WTC11 (cell line): Measurements from ENCODE around the gene SRGAP2B.
"Not testable (repeated sequence)": the region's sequence is repeated elsewhere in the genome, so short reads cannot be mapped to it uniquely, and the experiment has no call there.

Experiments
- ATF3 ChIP-seq: sonication (generic); formaldehyde crosslinking; conservative IDR thresholded peaks from 2 replicates; pipeline ENCODE4 v1.8.1; 2022; ENCODE audit warnings: mild to moderate bottlenecking, missing genetic modification reagents
- ATF6 ChIP-seq: sonication (generic); formaldehyde crosslinking; IDR thresholded peaks from 2 replicates; pipeline ENCODE4 v1.8.1; 2023; ENCODE audit warnings: mild to moderate bottlenecking, missing genetic modification reagents
- CTCF ChIP-seq: fragments of 200-600 bp; IDR thresholded peaks from 2 replicates; pipeline ENCODE4 v1.8.0; 2022; ENCODE audit warnings: antibody characterized with exemption
- IRF1 ChIP-seq: sonication (generic); formaldehyde crosslinking; IDR thresholded peaks from 2 replicates; pipeline ENCODE4 v1.8.0; 2023; ENCODE audit warnings: missing genetic modification reagents
- PRDM15 ChIP-seq: sonication (generic); formaldehyde crosslinking; IDR thresholded peaks from 2 replicates; pipeline ENCODE4 v1.8.0; 2022; ENCODE audit warnings: missing genetic modification reagents
- SMAD4 ChIP-seq: sonication (generic); formaldehyde crosslinking; IDR thresholded peaks from 2 replicates; pipeline ENCODE4 v1.8.0; 2022; ENCODE audit warnings: mild to moderate bottlenecking, missing genetic modification reagents
- STAT6 ChIP-seq: sonication (generic); formaldehyde crosslinking; conservative IDR thresholded peaks from 2 replicates; pipeline ENCODE4 v1.8.1; 2023; ENCODE audit warnings: mild to moderate bottlenecking, low read depth, missing genetic modification reagents, moderate library complexity
- TEAD1 ChIP-seq: sonication (generic); formaldehyde crosslinking; IDR thresholded peaks from 2 replicates; pipeline ENCODE4 v1.8.0; 2022; ENCODE audit warnings: mild to moderate bottlenecking, missing genetic modification reagents
- TEAD4 ChIP-seq: sonication (generic); formaldehyde crosslinking; IDR thresholded peaks from 2 replicates; pipeline ENCODE4 v1.8.0; 2022; ENCODE audit warnings: mild to moderate bottlenecking, missing genetic modification reagents
- USF2 ChIP-seq: sonication (generic); formaldehyde crosslinking; IDR thresholded peaks from 2 replicates; pipeline ENCODE4 v1.8.1; 2023; ENCODE audit warnings: mild to moderate bottlenecking, missing genetic modification reagents, moderate library complexity
- ZBTB21 ChIP-seq: sonication (generic); formaldehyde crosslinking; IDR thresholded peaks from 2 replicates; pipeline ENCODE4 v1.8.1; 2023; ENCODE audit warnings: mild to moderate bottlenecking, missing genetic modification reagents, borderline replicate concordance
- ZMAT4 ChIP-seq: fragments of 250-450 bp; sonication (Bioruptor Pico); IDR thresholded peaks from 2 replicates; pipeline ENCODE4 v1.9.0; 2021; ENCODE audit warnings: mild to moderate bottlenecking
- ZNF512 ChIP-seq: sonication (generic); formaldehyde crosslinking; IDR thresholded peaks from 2 replicates; pipeline ENCODE4 v1.8.1; 2022; ENCODE audit warnings: missing genetic modification reagents, borderline replicate concordance

- TF ChIP-seq ATF3 (CRISPR knock-in tag); CTCF; ATF6 (CRISPR knock-in tag); TEAD1; IRF1 (CRISPR knock-in tag); STAT6 (CRISPR knock-in tag); USF2; TEAD4 (CRISPR knock-in tag); ZMAT4; PRDM15 (CRISPR knock-in tag); ZNF512 (CRISPR knock-in tag); SMAD4; ZBTB21 (CRISPR knock-in tag): not testable (repeated sequence)
These were observed 32.0 kb upstream of the SRGAP2B start for GRCh38 chr1:145127144-145127543.
